GM21723 (cell line): ENCODE measurements around the gene PEAK1.
A peak's percentile ranks its signal among the peaks of the same experiment; 100 is the strongest.
"Not testable (repeated sequence)": the region's sequence is repeated elsewhere in the genome, so short reads cannot be mapped to it uniquely, and the experiment has no call there.

Experiments
- ATAC-seq: cut with Tn5 transposase; IDR thresholded peaks from one replicate; pipeline ENCODE4 v1.9.1; 2021; ENCODE audit warnings: mild to moderate bottlenecking, moderate library complexity; ENCODE audit not compliant: unreplicated experiment

The PEAK1 gene

GRCh38 chr15:77239882-77240608 is 179.9 kb downstream of the PEAK1 start:
- no peak for ATAC-seq

GRCh38 chr15:77235566-77235965 is 184.3 kb downstream of the PEAK1 start:
- ATAC-seq, result no peak

GRCh38 chr15:77228828-77229227 is 191.1 kb downstream of the PEAK1 start:
- no peak for ATAC-seq

- ATAC-seq, result no peak
These were observed 193.3 kb downstream of the PEAK1 start for GRCh38 chr15:77226652-77227051.

- no peak for ATAC-seq
These were observed 194.3 kb downstream of the PEAK1 start for GRCh38 chr15:77225646-77226045.

- ATAC-seq, result no peak
These were observed 194.8 kb downstream of the PEAK1 start for GRCh38 chr15:77225088-77225487.

GRCh38 chr15:77224352-77224751 is 195.6 kb downstream of the PEAK1 start:
- ATAC-seq, result no peak

GRCh38 chr15:77221708-77222107 is 198.2 kb downstream of the PEAK1 start:
- ATAC-seq, result no peak

GRCh38 chr15:77221174-77221573 is 198.7 kb downstream of the PEAK1 start:
- ATAC-seq, result no peak

GRCh38 chr15:77219841-77220240 is 200.1 kb downstream of the PEAK1 start:
- ATAC-seq, result no peak

GRCh38 chr15:77209221-77209620 is 210.7 kb downstream of the PEAK1 start:
- no peak for ATAC-seq

- no peak for ATAC-seq
These were observed 211.7 kb downstream of the PEAK1 start for GRCh38 chr15:77208241-77208640.

GRCh38 chr15:77201665-77202064 is 218.2 kb downstream of the PEAK1 start:
- no peak for ATAC-seq

GRCh38 chr15:77196381-77196780 is 223.5 kb downstream of the PEAK1 start:
- no peak for ATAC-seq

GRCh38 chr15:77195586-77195985 is 224.3 kb downstream of the PEAK1 start:
- ATAC-seq, result no peak

- ATAC-seq, result no peak
These were observed 227.5 kb downstream of the PEAK1 start for GRCh38 chr15:77192451-77192850.

GRCh38 chr15:77191230-77191834 is 228.6 kb downstream of the PEAK1 start:
- ATAC-seq, result no peak

- peak; percentile 57 for ATAC-seq
These were observed 232.0 kb downstream of the PEAK1 start for GRCh38 chr15:77187751-77188464.

GRCh38 chr15:77186594-77187011 is 233.3 kb downstream of the PEAK1 start:
- ATAC-seq, result no peak

- ATAC-seq, result no peak
These were observed 234.6 kb downstream of the PEAK1 start for GRCh38 chr15:77185242-77185785.

- ATAC-seq, result not testable (repeated sequence)
These were observed 235.6 kb downstream of the PEAK1 start for GRCh38 chr15:77184352-77184751.

GRCh38 chr15:77183066-77183465 is 236.8 kb downstream of the PEAK1 start:
- no peak for ATAC-seq
